ENCODE measurements around the gene ZNF740. TPM values are rescaled to one million over a fixed set of nuclear protein-coding genes. Genes with fewer than 3 reads are reported as not detected.

ZNF740 gene
- total RNA-seq, 1 experiment from 2014 or later = 41.2 TPM

- no peak overlapping the region for H3K14ac ChIP-seq (ENCODE audit: insufficient read depth, low read length)
- H3K18ac ChIP-seq (ENCODE audit: insufficient read length, low read depth, low read length) = no peak overlapping the region
- no peak overlapping the region for H3T11ph ChIP-seq (ENCODE audit: low read length)
- H4K5ac ChIP-seq (ENCODE audit: insufficient read length, low read depth, low read length) = no peak overlapping the region
- no peak overlapping the region for H2BK120ac ChIP-seq (ENCODE audit: low read depth, low read length, poor library complexity, severe bottlenecking)
- H3K79me2 ChIP-seq (ENCODE audit: insufficient read depth, low read length) = no peaks in the 10 kb centered on the region
- H3K23me2 ChIP-seq (ENCODE audit: insufficient read length, low read depth, low read length, poor library complexity, severe bottlenecking) = no peaks in the 10 kb centered on the region
- no peaks in the 10 kb centered on the region; the same call in 1 of the 2 replicates for H3K4me1 ChIP-seq (ENCODE audit: insufficient read depth, low read length)
- H2BK5ac ChIP-seq (ENCODE audit: insufficient read length, low read length) = no peak overlapping the region
- H3K4me3 Mint-ChIP-seq = no peak overlapping the region
- peaks cover 24% of the 10 kb centered on the region for H3K27me3 Mint-ChIP-seq (ENCODE audit: low read depth)
- DNase-seq = no peak
- H2AK5ac ChIP-seq (ENCODE audit: insufficient read length, low read length) = no peak overlapping the region
- no peaks in the 10 kb centered on the region for H3K9me3 ChIP-seq (ENCODE audit: control insufficient read depth, low read depth, low read length)
- H3K4me2 ChIP-seq (ENCODE audit: insufficient read depth, insufficient read length, low read length) = no peak overlapping the region
- no peak overlapping the region for H3K4ac ChIP-seq (ENCODE audit: low read depth, low read length)
- no peak overlapping the region for H3K27ac Mint-ChIP-seq
- no peaks in the 10 kb centered on the region for H3K27me3 ChIP-seq (ENCODE audit: insufficient read depth, low read length)
- H3K36me3 Mint-ChIP-seq (ENCODE audit: insufficient read depth in 1 of 3, low read depth in 3 of 3) = no peaks in the 10 kb centered on the region
- no CpG with 5 or more reads among the region's 5 CpGs for WGBS (ENCODE audit: extremely low coverage, insufficient read length, low lambda C conversion rate)
- no peak overlapping the region for H2BK20ac ChIP-seq (ENCODE audit: low read depth, low read length, poor library complexity, severe bottlenecking)
- no peak overlapping the region for H4K91ac ChIP-seq (ENCODE audit: insufficient read length, low read depth, low read length)
- no peak overlapping the region for H3K27ac ChIP-seq (ENCODE audit: insufficient read length, low read depth, low read length)
- no peak overlapping the region for H2BK15ac ChIP-seq (ENCODE audit: low read depth, low read length)
- H3K23ac ChIP-seq (ENCODE audit: insufficient read length, low read depth, low read length) = no peak overlapping the region
- no peak overlapping the region for H4K8ac ChIP-seq (replicated peaks; ENCODE audit: insufficient read length, low read depth, low read length)
- no peak overlapping the region for H3K56ac ChIP-seq (ENCODE audit: insufficient read length, low read depth, low read length)
- no peak overlapping the region for H3K9ac ChIP-seq (ENCODE audit: extremely low read depth, insufficient read length, low read length)
- no peak overlapping the region for H2BK12ac ChIP-seq (ENCODE audit: insufficient read length, low read depth, low read length)
- H3K9me3 Mint-ChIP-seq = no peaks in the 10 kb centered on the region
- peaks cover 0 to 4% of the 10 kb centered on the region in 2 experiments; a peak in 2 of 4 replicates for H3K4me1 Mint-ChIP-seq
- TF ChIP-seq CTCF (conservative IDR thresholded peaks at IDR 0.05) = no peak
- H3K79me1 ChIP-seq (ENCODE audit: insufficient read depth, low read depth, low read length, poor library complexity, severe bottlenecking) = no peaks in the 10 kb centered on the region
- no peak overlapping the region for H2AFZ ChIP-seq (ENCODE audit: low read length)
- no peaks in the 10 kb centered on the region for H4K20me1 ChIP-seq (ENCODE audit: control insufficient read depth, insufficient read depth, insufficient read length)
These were observed 33.3 kb upstream of the ZNF740 start for GRCh38 chr12:53147181-53147580.
